Liver (tissue), 9 donors: ENCODE results near the gene LRRK1. TPM values are rescaled to one million over a fixed set of nuclear protein-coding genes. Genes with fewer than 3 reads are reported as not detected.

Experiments used
- DNase-seq: peaks from one replicate; pipeline ENCODE4 v3.0.0-alpha.2; 2017; ENCODE audit warnings: low spot score
- H3K27ac ChIP-seq, 2 donors: one replicate each; pipeline ENCODE4 v1.7.0; 2013; ENCODE audit warnings: inconsistent platforms in 2 of 2, low read length in 2 of 2, control low read depth in 1 of 2, low read depth in 1 of 2, mild to moderate bottlenecking in 1 of 2
- H3K27me3 ChIP-seq, 4 donors: one replicate each; pipeline versions ENCODE4 v1.6.1 to v1.7.0; 2013; ENCODE audit warnings: low read length in 3 of 4, inconsistent platforms in 1 of 4, mild to moderate bottlenecking in 1 of 4, moderate library complexity in 1 of 4; ENCODE audit not compliant: control insufficient read depth in 4 of 4, insufficient read depth in 4 of 4
- H3K36me3 ChIP-seq, 4 donors: one replicate each; pipeline versions ENCODE4 v1.6.1 to v1.7.0; 2013; ENCODE audit warnings: low read length in 3 of 4, mild to moderate bottlenecking in 3 of 4, low read depth in 1 of 4, moderate library complexity in 1 of 4; ENCODE audit not compliant: control insufficient read depth in 4 of 4, insufficient read depth in 3 of 4
- H3K4me1 ChIP-seq, 4 donors: one replicate each; pipeline versions ENCODE4 v1.6.1 to v1.7.0; 2013; ENCODE audit warnings: low read length in 3 of 4, mild to moderate bottlenecking in 3 of 4, moderate library complexity in 1 of 4; ENCODE audit not compliant: control insufficient read depth in 4 of 4, insufficient read depth in 4 of 4
- H3K4me3 ChIP-seq, 3 donors: one replicate each; pipeline versions ENCODE4 v1.6.1 to v1.7.0; 2013; ENCODE audit warnings: low read length in 3 of 3, control low read depth in 1 of 3, low read depth in 1 of 3, mild to moderate bottlenecking in 1 of 3
- H3K9ac ChIP-seq, 2 donors: one replicate each; pipeline ENCODE4 v1.7.0; 2013; ENCODE audit warnings: low read length in 2 of 2, mild to moderate bottlenecking in 2 of 2, moderate library complexity in 2 of 2, control low read depth in 1 of 2, low read depth in 1 of 2
- H3K9me3 ChIP-seq, 4 donors: one replicate each; pipeline versions ENCODE4 v1.6.1 to v1.7.0; 2013; ENCODE audit warnings: low read length in 3 of 4; ENCODE audit not compliant: control insufficient read depth in 4 of 4
- EGR1 ChIP-seq, 2 donors: IDR thresholded peaks; 2 replicates each; pipeline ENCODE4 v1.6.1; 2016 to 2018; ENCODE audit warnings: antibody characterized with exemption in 2 of 2, low read depth in 2 of 2
- FOXA1 ChIP-seq: IDR thresholded peaks from 2 replicates; pipeline ENCODE4 v1.6.1; 2016; ENCODE audit warnings: antibody characterized with exemption
- FOXA2 ChIP-seq: IDR thresholded peaks from 2 replicates; pipeline ENCODE4 v1.6.1; 2016; ENCODE audit warnings: antibody characterized with exemption
- GABPA ChIP-seq, 2 donors: IDR thresholded peaks in 1 of 2; conservative IDR thresholded peaks in 1 of 2; 2 replicates each; pipeline ENCODE4 v1.6.1; 2016; ENCODE audit warnings: antibody characterized with exemption in 2 of 2, mild to moderate bottlenecking in 1 of 2, moderate library complexity in 1 of 2
- HNF4A ChIP-seq, 2 donors: conservative IDR thresholded peaks; 2 replicates each; pipeline ENCODE4 v1.6.1; 2016; ENCODE audit warnings: antibody characterized with exemption in 2 of 2, mild to moderate bottlenecking in 2 of 2
- HNF4G ChIP-seq: IDR thresholded peaks from 2 replicates; pipeline ENCODE4 v1.6.1; 2016; ENCODE audit warnings: antibody characterized with exemption
- JUND ChIP-seq, 2 donors: IDR thresholded peaks; 2 replicates each; pipeline ENCODE4 v1.6.1; 2016; ENCODE audit warnings: antibody characterized with exemption in 2 of 2
- NR2F2 ChIP-seq: IDR thresholded peaks from 2 replicates; pipeline ENCODE4 v1.6.1; 2016; ENCODE audit warnings: antibody characterized with exemption
- RAD21 ChIP-seq, 2 donors: IDR thresholded peaks; 2 replicates each; pipeline ENCODE4 v1.6.1; 2016; ENCODE audit warnings: antibody characterized with exemption in 2 of 2, mild to moderate bottlenecking in 2 of 2
- RXRA ChIP-seq, 2 donors: IDR thresholded peaks; 2 replicates each; pipeline ENCODE4 v1.6.1; 2017 to 2018; ENCODE audit warnings: antibody characterized with exemption in 2 of 2, mild to moderate bottlenecking in 1 of 2
- TAF1 ChIP-seq: conservative IDR thresholded peaks from 2 replicates; pipeline ENCODE4 v1.6.1; 2016; ENCODE audit warnings: antibody characterized with exemption, mild to moderate bottlenecking
- YY1 ChIP-seq: IDR thresholded peaks from 2 replicates; pipeline ENCODE4 v1.6.1; 2016; ENCODE audit warnings: antibody characterized with exemption, mild to moderate bottlenecking
- WGBS: extraction: QIAGEN DNeasy Blood & Tissue Kit; methylation state at CpG from one replicate; pipeline ENCODE4 v1.1.7; 2013; 5-methylcytosine and 5-hydroxymethylcytosine counted together
- polyA plus RNA-seq, 2 donors: library from polyadenylated mRNA; stranded (reverse) in 1 of 2; unstranded in 1 of 2; fragments of 200-250 nt in 1 of 2; fragments of >200 nt in 1 of 2; fragmentation: Nextera tagmentation in 1 of 2; extraction: Ambion mirVana in 1 of 2; gene quantifications; one replicate each; pipeline versions ENCODE4 v1.2.1 to v1.2.3, GENCODE V29; 2013 to 2015
- total RNA-seq, 2 donors: library from RNA; depleted of rRNA; stranded (reverse); fragments of >200 nt; gene quantifications; one replicate each; pipeline ENCODE4 v1.2.3, GENCODE V29; 2014
- TF ChIP-seq, protein P1 (sequence below): IDR thresholded peaks from 2 replicates; pipeline ENCODE4 v1.6.1; 2016; ENCODE audit warnings: antibody characterized with exemption
- TF ChIP-seq, protein P2 (sequence below): IDR thresholded peaks from 2 replicates; pipeline ENCODE4 v1.6.1; 2016; ENCODE audit warnings: antibody characterized with exemption, mild to moderate bottlenecking
- TF ChIP-seq, protein P3 (sequence below): IDR thresholded peaks from 2 replicates; pipeline ENCODE4 v1.6.1; 2016; ENCODE audit warnings: antibody characterized with exemption
- TF ChIP-seq, protein P4 (sequence below): fragments of 150-350 bp; IDR thresholded peaks from 2 replicates; pipeline ENCODE4 v1.5.1; 2017; ENCODE audit warnings: improper control_type of control experiment, low read depth, low read length; ENCODE audit not compliant: missing input control
- donor health status: healthy.
- donor health status: healthy.
- donor health status: healthy.
- donor health status: healthy.
- donor health status: healthy.

LRRK1 gene
- total and polyA plus RNA-seq, 4 donors = 1.2 to 4.4 (median 2.7) TPM

DNA sequence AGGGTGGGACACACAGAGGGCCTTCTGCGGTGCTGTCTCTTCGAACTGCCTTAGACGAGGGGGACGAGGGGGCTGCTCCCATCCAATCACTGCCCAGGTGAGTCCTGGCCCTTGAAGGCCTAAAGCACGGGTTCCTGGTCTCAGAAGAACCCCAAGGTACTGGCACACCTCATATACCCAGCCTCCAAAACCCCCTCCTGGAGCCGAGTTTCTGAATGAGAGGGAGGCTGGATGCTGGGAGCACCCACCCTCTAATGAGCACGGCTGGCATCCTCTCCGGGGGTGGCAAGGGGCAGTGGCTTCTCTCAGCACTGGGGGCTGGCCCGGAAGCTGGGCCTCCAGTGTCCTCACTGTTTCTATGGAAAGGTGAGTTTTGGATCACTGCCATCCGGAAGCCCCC lies 165.6 kb downstream of the LRRK1 start:
- no peak for TF ChIP-seq YY1
- TF ChIP-seq EGR1 (IDR thresholded peaks at IDR 0.05; ENCODE audit: low read depth in 2 of 2) = no peak
- no peak for TF ChIP-seq HNF4A (conservative IDR thresholded peaks at IDR 0.05)
- TF ChIP-seq, protein P1, sequence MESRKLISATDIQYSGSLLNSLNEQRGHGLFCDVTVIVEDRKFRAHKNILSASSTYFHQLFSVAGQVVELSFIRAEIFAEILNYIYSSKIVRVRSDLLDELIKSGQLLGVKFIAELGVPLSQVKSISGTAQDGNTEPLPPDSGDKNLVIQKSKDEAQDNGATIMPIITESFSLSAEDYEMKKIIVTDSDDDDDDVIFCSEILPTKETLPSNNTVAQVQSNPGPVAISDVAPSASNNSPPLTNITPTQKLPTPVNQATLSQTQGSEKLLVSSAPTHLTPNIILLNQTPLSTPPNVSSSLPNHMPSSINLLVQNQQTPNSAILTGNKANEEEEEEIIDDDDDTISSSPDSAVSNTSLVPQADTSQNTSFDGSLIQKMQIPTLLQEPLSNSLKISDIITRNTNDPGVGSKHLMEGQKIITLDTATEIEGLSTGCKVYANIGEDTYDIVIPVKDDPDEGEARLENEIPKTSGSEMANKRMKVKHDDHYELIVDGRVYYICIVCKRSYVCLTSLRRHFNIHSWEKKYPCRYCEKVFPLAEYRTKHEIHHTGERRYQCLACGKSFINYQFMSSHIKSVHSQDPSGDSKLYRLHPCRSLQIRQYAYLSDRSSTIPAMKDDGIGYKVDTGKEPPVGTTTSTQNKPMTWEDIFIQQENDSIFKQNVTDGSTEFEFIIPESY = no peak
- no peak for TF ChIP-seq RXRA (IDR thresholded peaks at IDR 0.05)
- TF ChIP-seq JUND (IDR thresholded peaks at IDR 0.05) = no peak
- TF ChIP-seq GABPA (IDR thresholded peaks at IDR 0.05 in 1 of 2, conservative IDR thresholded peaks at IDR 0.05 in 1 of 2) = no peak
- TF ChIP-seq RAD21 (IDR thresholded peaks at IDR 0.05) = no peak
- TF ChIP-seq FOXA1 = no peak
- TF ChIP-seq, protein P2, sequence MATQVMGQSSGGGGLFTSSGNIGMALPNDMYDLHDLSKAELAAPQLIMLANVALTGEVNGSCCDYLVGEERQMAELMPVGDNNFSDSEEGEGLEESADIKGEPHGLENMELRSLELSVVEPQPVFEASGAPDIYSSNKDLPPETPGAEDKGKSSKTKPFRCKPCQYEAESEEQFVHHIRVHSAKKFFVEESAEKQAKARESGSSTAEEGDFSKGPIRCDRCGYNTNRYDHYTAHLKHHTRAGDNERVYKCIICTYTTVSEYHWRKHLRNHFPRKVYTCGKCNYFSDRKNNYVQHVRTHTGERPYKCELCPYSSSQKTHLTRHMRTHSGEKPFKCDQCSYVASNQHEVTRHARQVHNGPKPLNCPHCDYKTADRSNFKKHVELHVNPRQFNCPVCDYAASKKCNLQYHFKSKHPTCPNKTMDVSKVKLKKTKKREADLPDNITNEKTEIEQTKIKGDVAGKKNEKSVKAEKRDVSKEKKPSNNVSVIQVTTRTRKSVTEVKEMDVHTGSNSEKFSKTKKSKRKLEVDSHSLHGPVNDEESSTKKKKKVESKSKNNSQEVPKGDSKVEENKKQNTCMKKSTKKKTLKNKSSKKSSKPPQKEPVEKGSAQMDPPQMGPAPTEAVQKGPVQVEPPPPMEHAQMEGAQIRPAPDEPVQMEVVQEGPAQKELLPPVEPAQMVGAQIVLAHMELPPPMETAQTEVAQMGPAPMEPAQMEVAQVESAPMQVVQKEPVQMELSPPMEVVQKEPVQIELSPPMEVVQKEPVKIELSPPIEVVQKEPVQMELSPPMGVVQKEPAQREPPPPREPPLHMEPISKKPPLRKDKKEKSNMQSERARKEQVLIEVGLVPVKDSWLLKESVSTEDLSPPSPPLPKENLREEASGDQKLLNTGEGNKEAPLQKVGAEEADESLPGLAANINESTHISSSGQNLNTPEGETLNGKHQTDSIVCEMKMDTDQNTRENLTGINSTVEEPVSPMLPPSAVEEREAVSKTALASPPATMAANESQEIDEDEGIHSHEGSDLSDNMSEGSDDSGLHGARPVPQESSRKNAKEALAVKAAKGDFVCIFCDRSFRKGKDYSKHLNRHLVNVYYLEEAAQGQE = no peak
- no peak for TF ChIP-seq TAF1
- no peak for TF ChIP-seq HNF4G
- TF ChIP-seq, protein P3, sequence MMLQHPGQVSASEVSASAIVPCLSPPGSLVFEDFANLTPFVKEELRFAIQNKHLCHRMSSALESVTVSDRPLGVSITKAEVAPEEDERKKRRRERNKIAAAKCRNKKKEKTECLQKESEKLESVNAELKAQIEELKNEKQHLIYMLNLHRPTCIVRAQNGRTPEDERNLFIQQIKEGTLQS = no peak
- no peak for TF ChIP-seq FOXA2
- no peak overlapping the region for H3K4me3 ChIP-seq
- H3K9me3 ChIP-seq = no peaks in the 10 kb centered on the region
- no peak for DNase-seq
- H3K4me1 ChIP-seq = peaks cover 0 to 5% (median 0%) of the 10 kb centered on the region in 4 donors
- H3K36me3 ChIP-seq = no peaks in the 10 kb centered on the region
- no peak overlapping the region for H3K27ac ChIP-seq
- 86% methylated on average over 10 of the region's 10 CpGs for WGBS
- H3K9ac ChIP-seq = no peak overlapping the region
- H3K27me3 ChIP-seq = no peaks in the 10 kb centered on the region

DNA sequence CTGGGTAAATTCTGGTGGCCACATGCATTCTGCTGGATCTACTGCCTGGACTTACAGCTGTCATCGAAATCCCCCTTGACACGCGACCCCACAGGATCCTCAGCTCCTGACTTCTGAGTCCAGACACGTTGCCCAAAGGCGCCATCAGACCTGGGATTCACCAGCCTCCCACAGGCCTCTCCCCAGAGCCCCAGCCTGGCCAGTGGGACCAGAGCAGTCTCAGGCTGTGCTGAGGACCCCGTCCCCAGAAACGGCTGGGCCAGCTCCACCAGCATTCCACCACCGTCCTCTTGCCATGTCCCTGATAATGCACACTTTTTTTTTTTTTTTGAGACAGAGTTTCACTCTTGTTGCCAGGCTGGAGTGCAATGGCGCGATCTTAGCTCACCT lies 166.1 kb downstream of the LRRK1 start:
- H3K9ac ChIP-seq = no peak overlapping the region
- TF ChIP-seq NR2F2 (no peak), HNF4G (no peak), TAF1 (no peak), FOXA1 (no peak), HNF4A (conservative IDR thresholded peaks at IDR 0.05) (no peak), EGR1 (IDR thresholded peaks at IDR 0.05; ENCODE audit: low read depth in 2 of 2) (no peak), RAD21 (IDR thresholded peaks at IDR 0.05) (no peak), YY1 (no peak)
- TF ChIP-seq, protein P4, sequence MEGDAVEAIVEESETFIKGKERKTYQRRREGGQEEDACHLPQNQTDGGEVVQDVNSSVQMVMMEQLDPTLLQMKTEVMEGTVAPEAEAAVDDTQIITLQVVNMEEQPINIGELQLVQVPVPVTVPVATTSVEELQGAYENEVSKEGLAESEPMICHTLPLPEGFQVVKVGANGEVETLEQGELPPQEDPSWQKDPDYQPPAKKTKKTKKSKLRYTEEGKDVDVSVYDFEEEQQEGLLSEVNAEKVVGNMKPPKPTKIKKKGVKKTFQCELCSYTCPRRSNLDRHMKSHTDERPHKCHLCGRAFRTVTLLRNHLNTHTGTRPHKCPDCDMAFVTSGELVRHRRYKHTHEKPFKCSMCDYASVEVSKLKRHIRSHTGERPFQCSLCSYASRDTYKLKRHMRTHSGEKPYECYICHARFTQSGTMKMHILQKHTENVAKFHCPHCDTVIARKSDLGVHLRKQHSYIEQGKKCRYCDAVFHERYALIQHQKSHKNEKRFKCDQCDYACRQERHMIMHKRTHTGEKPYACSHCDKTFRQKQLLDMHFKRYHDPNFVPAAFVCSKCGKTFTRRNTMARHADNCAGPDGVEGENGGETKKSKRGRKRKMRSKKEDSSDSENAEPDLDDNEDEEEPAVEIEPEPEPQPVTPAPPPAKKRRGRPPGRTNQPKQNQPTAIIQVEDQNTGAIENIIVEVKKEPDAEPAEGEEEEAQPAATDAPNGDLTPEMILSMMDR = no peak
- TF ChIP-seq, protein P1 = no peak
- TF ChIP-seq, protein P3 = no peak
- no peak overlapping the region for H3K27ac ChIP-seq
- no peak for DNase-seq
- H3K9me3 ChIP-seq = no peaks in the 10 kb centered on the region
- no peak overlapping the region for H3K4me3 ChIP-seq
- WGBS = 93% methylated on average over 10 of the region's 10 CpGs
- H3K36me3 ChIP-seq = no peaks in the 10 kb centered on the region
- H3K27me3 ChIP-seq = no peaks in the 10 kb centered on the region
- peaks cover 0 to 5% (median 0%) of the 10 kb centered on the region in 4 donors for H3K4me1 ChIP-seq
